ENCODE results near the gene C20orf202. TPM values are rescaled to one million over a fixed set of nuclear protein-coding genes. Genes with fewer than 3 reads are reported as not detected.

C20orf202 gene
- total RNA-seq, 2 donors from 2014 or later: not detected

DNA sequence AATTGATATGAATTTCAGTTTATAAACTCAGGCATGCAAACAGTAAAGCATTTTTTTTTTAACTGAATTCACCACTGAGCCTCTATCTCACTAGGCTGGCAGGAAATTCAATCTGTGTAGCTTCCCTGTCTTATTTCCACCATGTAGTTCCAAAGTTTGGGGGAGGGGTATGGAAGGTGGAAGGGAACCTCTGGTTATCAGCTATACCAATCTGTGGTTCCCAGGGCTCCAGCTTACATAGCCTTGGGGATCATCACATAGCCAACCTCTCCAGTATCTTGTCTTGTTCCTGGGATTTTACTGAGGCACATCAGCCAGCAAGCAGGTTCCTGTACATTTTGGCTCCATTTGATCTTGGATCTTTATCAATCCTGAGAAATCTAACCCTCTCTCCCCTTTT, 38.2 kb downstream of the C20orf202 start:
- H3K4me3 Mint-ChIP-seq: no peak overlapping the region
- no peaks in the 10 kb centered on the region for H3K4me1 ChIP-seq (ENCODE audit: control insufficient read depth, insufficient read depth, low read length)
- H3K4me1 Mint-ChIP-seq: no peaks in the 10 kb centered on the region
- no peaks in the 10 kb centered on the region for H3K36me3 ChIP-seq (ENCODE audit: control insufficient read depth, insufficient read depth, low read length)
- no peaks in the 10 kb centered on the region for H3K9me3 ChIP-seq (ENCODE audit: control insufficient read depth, low read length)
- TF ChIP-seq, protein P1, sequence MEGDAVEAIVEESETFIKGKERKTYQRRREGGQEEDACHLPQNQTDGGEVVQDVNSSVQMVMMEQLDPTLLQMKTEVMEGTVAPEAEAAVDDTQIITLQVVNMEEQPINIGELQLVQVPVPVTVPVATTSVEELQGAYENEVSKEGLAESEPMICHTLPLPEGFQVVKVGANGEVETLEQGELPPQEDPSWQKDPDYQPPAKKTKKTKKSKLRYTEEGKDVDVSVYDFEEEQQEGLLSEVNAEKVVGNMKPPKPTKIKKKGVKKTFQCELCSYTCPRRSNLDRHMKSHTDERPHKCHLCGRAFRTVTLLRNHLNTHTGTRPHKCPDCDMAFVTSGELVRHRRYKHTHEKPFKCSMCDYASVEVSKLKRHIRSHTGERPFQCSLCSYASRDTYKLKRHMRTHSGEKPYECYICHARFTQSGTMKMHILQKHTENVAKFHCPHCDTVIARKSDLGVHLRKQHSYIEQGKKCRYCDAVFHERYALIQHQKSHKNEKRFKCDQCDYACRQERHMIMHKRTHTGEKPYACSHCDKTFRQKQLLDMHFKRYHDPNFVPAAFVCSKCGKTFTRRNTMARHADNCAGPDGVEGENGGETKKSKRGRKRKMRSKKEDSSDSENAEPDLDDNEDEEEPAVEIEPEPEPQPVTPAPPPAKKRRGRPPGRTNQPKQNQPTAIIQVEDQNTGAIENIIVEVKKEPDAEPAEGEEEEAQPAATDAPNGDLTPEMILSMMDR (conservative IDR thresholded peaks at IDR 0.05): no peak
- peaks cover 15% of the 10 kb centered on the region for H3K27me3 Mint-ChIP-seq (ENCODE audit: insufficient read depth)
- H3K27ac ChIP-seq (ENCODE audit: low read depth, low read length): no peak overlapping the region
- H3K27me3 ChIP-seq (ENCODE audit: control insufficient read depth, insufficient read depth, low read length, poor library complexity, severe bottlenecking): no peaks in the 10 kb centered on the region
- DNase-seq: no peak
- no peak overlapping the region for H3K27ac Mint-ChIP-seq
- H3K9ac ChIP-seq (ENCODE audit: extremely low read depth, low read length, poor library complexity, severe bottlenecking): no peak overlapping the region
- H3K36me3 Mint-ChIP-seq (ENCODE audit: low read depth): no peaks in the 10 kb centered on the region
- H3K4me3 ChIP-seq (ENCODE audit: low read length): no peak overlapping the region
- H3K9me3 Mint-ChIP-seq: no peaks in the 10 kb centered on the region

- no peak overlapping the region for H3K27ac ChIP-seq (ENCODE audit: low read depth, low read length)
- no peak overlapping the region for H3K4me3 Mint-ChIP-seq
- no peak overlapping the region for H3K4me3 ChIP-seq (ENCODE audit: low read length)
- peaks cover 12% of the 10 kb centered on the region for H3K27me3 Mint-ChIP-seq (ENCODE audit: insufficient read depth)
- TF ChIP-seq, protein P1 (conservative IDR thresholded peaks at IDR 0.05): no peak
- H3K36me3 ChIP-seq (ENCODE audit: control insufficient read depth, insufficient read depth, low read length): no peaks in the 10 kb centered on the region
- no peak overlapping the region for H3K27ac Mint-ChIP-seq
- H3K4me1 ChIP-seq (ENCODE audit: control insufficient read depth, insufficient read depth, low read length): no peaks in the 10 kb centered on the region
- no peaks in the 10 kb centered on the region for H3K9me3 Mint-ChIP-seq
- no peaks in the 10 kb centered on the region for H3K27me3 ChIP-seq (ENCODE audit: control insufficient read depth, insufficient read depth, low read length, poor library complexity, severe bottlenecking)
- H3K4me1 Mint-ChIP-seq: no peaks in the 10 kb centered on the region
- 96 to 100% methylated on average over 2 to 3 of the region's 3 CpGs for WGBS, 2 experiments (ENCODE audit: insufficient coverage in 1 of 2, insufficient read length in 1 of 2)
- no peaks in the 10 kb centered on the region for H3K36me3 Mint-ChIP-seq (ENCODE audit: low read depth)
- no peaks in the 10 kb centered on the region for H3K9me3 ChIP-seq (ENCODE audit: control insufficient read depth, low read length)
- no peak overlapping the region for H3K9ac ChIP-seq (ENCODE audit: extremely low read depth, low read length, poor library complexity, severe bottlenecking)
- DNase-seq: no peak
These were observed 38.8 kb downstream of the C20orf202 start for GRCh38 chr20:1242099-1242498.

GRCh38 chr20:1242530-1242929, 39.3 kb downstream of the C20orf202 start:
- Histone ChIP-seq H3K36me3 (ENCODE audit: control insufficient read depth, insufficient read depth, low read length) (no peaks in the 10 kb centered on the region), H3K27ac (ENCODE audit: low read depth, low read length) (no peak overlapping the region), H3K27me3 (ENCODE audit: control insufficient read depth, insufficient read depth, low read length, poor library complexity, severe bottlenecking) (no peaks in the 10 kb centered on the region), H3K9me3 (ENCODE audit: control insufficient read depth, low read length) (no peaks in the 10 kb centered on the region), H3K4me1 (ENCODE audit: control insufficient read depth, insufficient read depth, low read length) (no peaks in the 10 kb centered on the region), H3K4me3 (ENCODE audit: low read length) (no peak overlapping the region), H3K9ac (ENCODE audit: extremely low read depth, low read length, poor library complexity, severe bottlenecking) (no peak overlapping the region)
- TF ChIP-seq, protein P1 (conservative IDR thresholded peaks at IDR 0.05): no peak
- Mint-ChIP-seq H3K27me3 (ENCODE audit: insufficient read depth) (peaks cover 12% of the 10 kb centered on the region), H3K9me3 (no peaks in the 10 kb centered on the region), H3K36me3 (ENCODE audit: low read depth) (no peaks in the 10 kb centered on the region), H3K4me3 (no peak overlapping the region), H3K27ac (no peak overlapping the region), H3K4me1 (no peaks in the 10 kb centered on the region)
- 92% methylated on average over 1 of the region's 2 CpGs; no CpG with 5 or more reads in 1 of the 2 experiments for WGBS, 2 experiments (ENCODE audit: insufficient coverage in 1 of 2, insufficient read length in 1 of 2)
- no peak for DNase-seq

All from endodermal cell (in vitro differentiated cells).